ENCODE measurements around the gene KRT6C.

Gene KRT6C

DNA sequence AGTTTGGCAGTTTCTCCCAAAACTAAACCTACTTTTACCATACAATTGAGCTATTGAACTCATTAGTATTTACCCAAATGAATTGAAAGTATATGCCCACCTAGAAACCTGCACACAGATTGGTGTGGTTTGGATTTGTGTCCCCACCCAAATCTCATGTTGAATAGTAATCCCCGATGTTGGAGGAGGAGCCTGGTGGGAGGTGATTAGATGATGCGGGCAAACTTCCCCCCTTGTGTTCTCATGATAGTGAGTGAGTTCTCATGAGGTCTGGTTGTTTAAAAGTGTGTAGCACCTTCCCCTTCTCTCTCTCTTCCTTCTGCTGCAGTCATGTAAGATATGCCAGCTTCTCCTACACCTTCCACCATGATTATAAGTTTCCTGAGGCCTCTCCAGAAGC is 4.0 kb upstream of the KRT6C start:
- no peak for DNase-seq (ENCODE audit: insufficient read length, low spot score)
- TF ChIP-seq, protein P1, sequence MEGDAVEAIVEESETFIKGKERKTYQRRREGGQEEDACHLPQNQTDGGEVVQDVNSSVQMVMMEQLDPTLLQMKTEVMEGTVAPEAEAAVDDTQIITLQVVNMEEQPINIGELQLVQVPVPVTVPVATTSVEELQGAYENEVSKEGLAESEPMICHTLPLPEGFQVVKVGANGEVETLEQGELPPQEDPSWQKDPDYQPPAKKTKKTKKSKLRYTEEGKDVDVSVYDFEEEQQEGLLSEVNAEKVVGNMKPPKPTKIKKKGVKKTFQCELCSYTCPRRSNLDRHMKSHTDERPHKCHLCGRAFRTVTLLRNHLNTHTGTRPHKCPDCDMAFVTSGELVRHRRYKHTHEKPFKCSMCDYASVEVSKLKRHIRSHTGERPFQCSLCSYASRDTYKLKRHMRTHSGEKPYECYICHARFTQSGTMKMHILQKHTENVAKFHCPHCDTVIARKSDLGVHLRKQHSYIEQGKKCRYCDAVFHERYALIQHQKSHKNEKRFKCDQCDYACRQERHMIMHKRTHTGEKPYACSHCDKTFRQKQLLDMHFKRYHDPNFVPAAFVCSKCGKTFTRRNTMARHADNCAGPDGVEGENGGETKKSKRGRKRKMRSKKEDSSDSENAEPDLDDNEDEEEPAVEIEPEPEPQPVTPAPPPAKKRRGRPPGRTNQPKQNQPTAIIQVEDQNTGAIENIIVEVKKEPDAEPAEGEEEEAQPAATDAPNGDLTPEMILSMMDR (IDR thresholded peaks at IDR 0.05; ENCODE audit: insufficient read depth, missing control alignments) = no peak
- FAIRE-seq = no peak

DNA sequence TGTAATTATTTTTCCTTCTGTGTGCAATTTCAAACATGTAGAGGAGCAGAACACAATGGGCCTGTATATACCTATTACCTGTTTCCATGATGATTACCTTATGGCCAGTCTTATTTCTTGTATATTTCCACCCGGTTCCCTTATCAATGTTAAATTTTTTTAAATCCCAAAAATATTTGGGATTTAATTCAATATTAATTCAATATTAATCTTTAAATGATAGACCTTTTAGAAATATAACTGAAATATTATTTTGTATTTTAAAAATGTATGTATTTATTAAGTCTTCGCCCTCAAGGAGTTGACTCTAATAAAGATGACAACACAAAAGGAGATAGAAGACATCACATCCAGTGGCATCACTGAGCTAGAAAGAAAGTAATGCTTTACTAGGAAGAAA is 607 bp upstream of the KRT6C start:
- DNase-seq (ENCODE audit: insufficient read length, low spot score) (no peak), FAIRE-seq (no peak)
- TF ChIP-seq, protein P1 (IDR thresholded peaks at IDR 0.05; ENCODE audit: insufficient read depth, missing control alignments) = no peak

- DNase-seq (ENCODE audit: insufficient read length, low spot score) (no peak), FAIRE-seq (no peak)
- TF ChIP-seq, protein P1 (IDR thresholded peaks at IDR 0.05; ENCODE audit: insufficient read depth, missing control alignments) = no peak
These were observed 3.8 kb downstream of the KRT6C start for GRCh38 chr12:52469853-52470252.

GRCh38 chr12:52464897-52465296 is 8.7 kb downstream of the KRT6C start:
- DNase-seq (ENCODE audit: insufficient read length, low spot score) = no peak
- TF ChIP-seq, protein P1 (IDR thresholded peaks at IDR 0.05; ENCODE audit: insufficient read depth, missing control alignments) = no peak
- no peak for FAIRE-seq

GRCh38 chr12:52461693-52462092 is 11.9 kb downstream of the KRT6C start:
- no peak for DNase-seq (ENCODE audit: insufficient read length, low spot score)
- FAIRE-seq = no peak
- TF ChIP-seq, protein P1 (IDR thresholded peaks at IDR 0.05; ENCODE audit: insufficient read depth, missing control alignments) = no peak

DNA sequence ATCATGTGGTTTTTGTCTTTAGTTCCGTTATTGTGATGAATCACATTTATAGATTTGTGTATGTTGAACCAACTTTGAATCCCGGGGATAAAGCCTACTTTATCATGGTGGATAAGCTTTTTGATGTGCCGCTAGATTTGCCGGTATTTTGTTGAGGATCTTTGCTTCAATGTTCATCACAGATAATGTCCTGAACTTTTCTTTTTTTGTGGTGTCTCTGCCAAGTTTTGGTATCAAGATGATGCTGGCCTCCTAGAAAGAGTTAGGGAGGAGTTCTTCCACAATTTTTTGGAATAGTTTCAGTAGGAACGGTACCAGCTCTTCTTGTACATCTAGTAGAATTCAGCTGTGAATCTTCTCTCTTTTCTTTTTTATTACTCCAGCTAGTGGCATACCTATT is 14.7 kb downstream of the KRT6C start:
- DNase-seq (ENCODE audit: insufficient read length, low spot score) = no peak
- TF ChIP-seq, protein P1 (IDR thresholded peaks at IDR 0.05; ENCODE audit: insufficient read depth, missing control alignments) = no peak
- no peak for FAIRE-seq

DNA sequence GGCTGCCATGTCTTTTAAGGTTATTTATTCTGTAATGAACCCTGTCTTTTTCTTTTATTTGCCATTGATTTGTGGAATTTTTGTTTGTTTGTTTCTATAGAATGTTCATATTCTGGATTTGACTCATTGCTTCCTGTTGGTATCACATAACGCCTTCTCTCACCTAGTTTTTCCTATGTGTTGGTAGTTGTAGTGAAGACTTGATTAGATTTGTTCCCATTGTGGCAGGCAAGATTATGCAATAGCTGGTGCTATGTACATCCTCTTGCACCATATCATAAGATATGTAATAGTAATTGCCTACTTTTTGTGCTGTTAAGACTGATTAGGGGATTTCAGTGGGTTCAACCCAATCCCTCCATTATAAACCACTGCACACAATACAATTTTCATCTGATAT is 17.8 kb downstream of the KRT6C start:
- FAIRE-seq (no peak), DNase-seq (ENCODE audit: insufficient read length, low spot score) (no peak)
- TF ChIP-seq, protein P1 (IDR thresholded peaks at IDR 0.05; ENCODE audit: insufficient read depth, missing control alignments) = no peak

All from D721Med (cell line).